WI38 (cell line): ENCODE data around the gene NSD1.

Source experiments
- H3K4me3 ChIP-seq: 2 replicates; pipeline ENCODE4 v1.5.1; 2011; ENCODE audit warnings: low read depth, mild to moderate bottlenecking, control low read depth, low read length
- CTCF ChIP-seq: IDR thresholded peaks from 2 replicates; pipeline ENCODE4 v1.5.1; 2012; ENCODE audit warnings: low read depth, mild to moderate bottlenecking, control low read depth, low read length

Gene NSD1

GRCh38 chr5:177349362-177349647 lies 215.7 kb downstream of the NSD1 start:
- H3K4me3 ChIP-seq, result no peak overlapping the region; the same call in 1 of the 2 replicates
- no peak for TF ChIP-seq CTCF

- no peak for TF ChIP-seq CTCF
Observed at GRCh38 chr5:177349762-177350161, 216.2 kb downstream of the NSD1 start.

More at GRCh38 chr5:177349762-177350161, 216.2 kb downstream of the NSD1 start:
- H3K4me3 ChIP-seq, result no peak overlapping the region
